ENCODE data around the gene RAVER2. TPM values are rescaled to one million over a fixed set of nuclear protein-coding genes. Genes with fewer than 3 reads are reported as not detected.
"Not testable (repeated sequence)": the region's sequence is repeated elsewhere in the genome, so short reads cannot be mapped to it uniquely, and the experiment has no call there.

The RAVER2 gene, protein sequence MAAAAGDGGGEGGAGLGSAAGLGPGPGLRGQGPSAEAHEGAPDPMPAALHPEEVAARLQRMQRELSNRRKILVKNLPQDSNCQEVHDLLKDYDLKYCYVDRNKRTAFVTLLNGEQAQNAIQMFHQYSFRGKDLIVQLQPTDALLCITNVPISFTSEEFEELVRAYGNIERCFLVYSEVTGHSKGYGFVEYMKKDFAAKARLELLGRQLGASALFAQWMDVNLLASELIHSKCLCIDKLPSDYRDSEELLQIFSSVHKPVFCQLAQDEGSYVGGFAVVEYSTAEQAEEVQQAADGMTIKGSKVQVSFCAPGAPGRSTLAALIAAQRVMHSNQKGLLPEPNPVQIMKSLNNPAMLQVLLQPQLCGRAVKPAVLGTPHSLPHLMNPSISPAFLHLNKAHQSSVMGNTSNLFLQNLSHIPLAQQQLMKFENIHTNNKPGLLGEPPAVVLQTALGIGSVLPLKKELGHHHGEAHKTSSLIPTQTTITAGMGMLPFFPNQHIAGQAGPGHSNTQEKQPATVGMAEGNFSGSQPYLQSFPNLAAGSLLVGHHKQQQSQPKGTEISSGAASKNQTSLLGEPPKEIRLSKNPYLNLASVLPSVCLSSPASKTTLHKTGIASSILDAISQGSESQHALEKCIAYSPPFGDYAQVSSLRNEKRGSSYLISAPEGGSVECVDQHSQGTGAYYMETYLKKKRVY
- total RNA-seq (2012; rRNA removed) = 2.2 and 3.0 TPM in 2 replicates

DNA sequence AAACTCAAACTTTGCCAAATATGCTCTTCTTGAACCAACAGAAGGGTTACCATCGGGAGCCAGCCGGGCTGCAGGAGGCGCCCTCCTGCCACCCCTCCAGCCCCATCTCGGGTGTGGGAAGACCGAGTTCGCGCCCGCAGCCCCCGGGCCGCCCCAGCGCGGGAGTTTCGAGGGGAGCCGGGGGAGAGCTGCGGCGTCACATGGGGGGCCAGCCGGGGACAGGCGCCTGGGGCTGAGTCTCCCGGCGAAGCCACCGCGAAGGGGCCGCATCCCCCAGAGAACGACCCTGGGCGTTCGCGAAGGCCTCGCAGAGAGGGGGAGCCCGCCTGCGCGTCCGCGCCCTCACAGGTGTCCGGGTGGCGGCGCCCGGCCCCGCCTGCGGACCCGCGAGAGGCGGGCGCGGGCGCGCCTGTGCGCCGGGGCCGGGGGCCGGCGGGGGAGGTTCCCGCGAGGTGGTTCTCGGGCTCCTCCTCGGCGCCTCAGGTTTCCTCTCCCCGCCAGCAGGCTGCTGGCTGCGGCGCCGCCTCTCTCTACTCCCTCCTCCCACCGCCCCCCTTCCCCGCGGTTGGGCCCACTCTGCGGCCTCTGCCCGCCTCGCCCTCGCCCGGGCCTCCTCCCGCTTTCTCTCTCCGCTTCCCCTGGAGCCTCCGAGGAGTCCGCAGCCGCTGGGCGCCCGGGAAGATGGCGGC is at the start of gene RAVER2:
Gene RAVER2, plus strand, starts transcription at position 584 of the 689 bp plus-strand sequence. Its CDS starts 98 bp downstream, at position 682.
- Histone ChIP-seq H3K9ac (ENCODE audit: low read depth, low read length) (peak within 1 kb of the TSS; percentile 74), H3K4me3 (ENCODE audit: low read length) (peak within 1 kb of the TSS; percentile 85), H3K4me2 (ENCODE audit: low read length) (peak within 1 kb of the TSS; percentile 94), H3K27me3 (ENCODE audit: control insufficient read depth, insufficient read depth, low read length) (no peaks in the 10 kb centered on the region), H3K36me3 (ENCODE audit: insufficient read depth, low read length) (no peaks in the 10 kb centered on the region), H3K9me3 (replicated peaks; ENCODE audit: low read length) (no peaks in the 10 kb centered on the region), H3K4me1 (ENCODE audit: control insufficient read depth, insufficient read depth, low read length) (peaks cover 6% of the 10 kb centered on the region)

DNA sequence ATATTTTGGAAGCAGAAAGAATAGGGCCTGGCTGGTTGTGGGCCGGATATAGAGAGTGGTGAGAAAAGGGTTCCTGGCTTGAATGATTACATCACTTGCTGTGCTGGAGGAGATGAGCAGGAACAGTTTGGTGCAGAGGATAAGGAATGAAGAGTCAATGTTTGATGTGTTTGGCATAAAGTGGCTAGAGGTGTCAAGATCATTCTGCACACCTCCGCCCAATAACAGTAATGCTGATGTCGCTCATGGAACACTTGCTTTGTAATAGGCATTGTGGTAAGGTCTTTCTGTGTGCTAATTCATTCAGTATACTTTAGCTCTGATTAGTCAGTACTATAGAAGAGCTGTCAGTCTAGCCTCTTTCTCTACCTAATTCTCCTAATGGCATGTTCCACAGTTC is 48.0 kb upstream of the RAVER2 start:
- no peak overlapping the region for H3K9ac ChIP-seq (ENCODE audit: low read depth, low read length)
- H3K4me2 ChIP-seq (ENCODE audit: low read length) = no peak overlapping the region

DNA sequence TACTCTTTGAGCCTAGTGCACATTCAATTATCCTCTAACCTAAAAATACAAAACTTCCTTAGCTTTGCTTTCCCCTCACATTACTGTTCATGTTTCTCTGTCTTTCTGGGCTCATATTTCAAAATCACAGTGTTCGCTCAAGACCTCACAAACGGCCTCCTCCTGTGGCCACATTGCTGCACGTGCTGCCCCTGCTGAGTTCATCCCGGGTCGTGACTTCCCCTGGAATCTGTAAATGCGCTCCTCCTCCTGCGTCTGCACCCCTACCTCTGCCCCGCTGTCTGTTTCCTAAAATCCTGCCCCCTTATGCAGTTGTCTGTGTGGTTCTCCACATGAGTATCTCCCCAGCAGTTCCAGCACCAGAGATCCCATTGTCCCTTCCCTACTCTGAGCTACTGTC is 45.5 kb upstream of the RAVER2 start:
- Histone ChIP-seq H3K4me3 (ENCODE audit: low read length) (no peak overlapping the region), H3K4me1 (ENCODE audit: control insufficient read depth, insufficient read depth, low read length) (no peaks in the 10 kb centered on the region), H3K9ac (ENCODE audit: low read depth, low read length) (no peak overlapping the region), H3K36me3 (ENCODE audit: insufficient read depth, low read length) (no peaks in the 10 kb centered on the region), H3K4me2 (ENCODE audit: low read length) (no peak overlapping the region), H3K27me3 (ENCODE audit: control insufficient read depth, insufficient read depth, low read length) (no peaks in the 10 kb centered on the region), H3K9me3 (replicated peaks; ENCODE audit: low read length) (no peaks in the 10 kb centered on the region)

More for the DNA sequence above, 48.0 kb upstream of the RAVER2 start:
- H3K9me3 ChIP-seq (replicated peaks; ENCODE audit: low read length) = no peaks in the 10 kb centered on the region
- H3K4me3 ChIP-seq (ENCODE audit: low read length) = no peak overlapping the region
- no peaks in the 10 kb centered on the region for H3K27me3 ChIP-seq (ENCODE audit: control insufficient read depth, insufficient read depth, low read length)
- H3K4me1 ChIP-seq (ENCODE audit: control insufficient read depth, insufficient read depth, low read length) = peaks cover under 1% of the 10 kb centered on the region
- H3K36me3 ChIP-seq (ENCODE audit: insufficient read depth, low read length) = no peaks in the 10 kb centered on the region

DNA sequence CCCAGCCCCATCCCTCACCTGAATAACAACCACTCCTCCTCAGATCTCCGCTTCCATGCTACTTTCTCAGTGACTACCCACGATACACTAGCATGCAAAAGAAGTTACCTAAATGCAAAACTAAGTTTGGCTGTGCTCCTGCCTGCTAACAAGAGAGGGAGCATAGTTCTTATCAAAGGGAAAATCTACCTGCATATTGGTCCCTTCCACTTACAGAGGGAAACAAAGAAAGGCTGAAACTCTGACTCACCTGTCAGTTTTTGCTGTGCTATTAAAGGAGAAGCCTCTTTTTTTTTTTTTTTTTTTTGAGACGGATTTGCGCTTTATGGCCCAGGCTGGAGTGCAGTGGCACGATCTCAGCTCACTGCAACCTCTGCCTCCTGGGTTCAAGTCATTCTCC is 43.8 kb upstream of the RAVER2 start:
- Histone ChIP-seq H3K9me3 (replicated peaks; ENCODE audit: low read length) (no peaks in the 10 kb centered on the region), H3K4me1 (ENCODE audit: control insufficient read depth, insufficient read depth, low read length) (no peaks in the 10 kb centered on the region)

DNA sequence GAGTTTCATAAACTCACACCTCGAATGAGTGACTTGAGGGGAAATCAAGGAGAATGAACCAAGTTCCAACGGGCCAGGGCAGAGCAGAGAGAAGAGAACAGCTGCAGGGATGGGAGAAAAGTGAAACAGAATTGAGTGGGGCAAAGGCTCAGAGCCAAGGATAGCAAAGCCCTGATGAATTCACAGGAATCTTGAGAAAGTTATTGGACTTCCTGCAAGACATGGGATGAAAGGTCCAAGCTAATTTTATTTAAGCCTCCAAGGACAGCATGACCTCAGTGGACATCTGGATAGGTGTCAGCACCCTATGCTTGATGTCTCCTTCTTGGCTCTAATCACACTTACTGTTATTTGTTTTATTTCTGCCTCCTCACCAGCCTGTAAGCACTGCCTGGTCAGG is 43.0 kb upstream of the RAVER2 start:
- Histone ChIP-seq H3K27me3 (ENCODE audit: control insufficient read depth, insufficient read depth, low read length) (no peaks in the 10 kb centered on the region), H3K9ac (ENCODE audit: low read depth, low read length) (no peak overlapping the region), H3K9me3 (replicated peaks; ENCODE audit: low read length) (no peaks in the 10 kb centered on the region), H3K4me1 (ENCODE audit: control insufficient read depth, insufficient read depth, low read length) (no peaks in the 10 kb centered on the region), H3K4me3 (ENCODE audit: low read length) (no peak overlapping the region), H3K4me2 (ENCODE audit: low read length) (no peak overlapping the region), H3K36me3 (ENCODE audit: insufficient read depth, low read length) (no peaks in the 10 kb centered on the region)

More for the DNA sequence above, 43.8 kb upstream of the RAVER2 start:
- Histone ChIP-seq H3K4me2 (ENCODE audit: low read length) (no peak overlapping the region), H3K9ac (ENCODE audit: low read depth, low read length) (no peak overlapping the region), H3K36me3 (ENCODE audit: insufficient read depth, low read length) (no peaks in the 10 kb centered on the region), H3K4me3 (ENCODE audit: low read length) (no peak overlapping the region), H3K27me3 (ENCODE audit: control insufficient read depth, insufficient read depth, low read length) (no peaks in the 10 kb centered on the region)

DNA sequence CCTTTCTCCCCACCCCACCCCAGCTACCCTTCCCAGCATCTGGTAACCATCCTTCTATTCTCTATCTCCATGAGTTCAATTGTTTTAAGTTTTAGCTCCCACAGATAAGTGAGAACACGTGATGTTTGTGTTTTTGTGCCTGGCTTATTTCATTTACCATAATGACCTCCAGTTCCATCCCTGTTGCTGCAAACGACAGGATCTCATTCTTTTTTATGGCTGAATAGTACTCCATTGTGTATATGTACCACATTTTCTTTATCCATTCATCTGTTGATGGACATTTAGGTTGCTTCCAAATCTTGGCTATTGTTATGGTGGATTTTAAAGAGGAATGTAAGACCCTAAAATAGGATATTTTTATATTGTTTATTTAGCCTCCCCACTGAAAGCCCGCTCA is 42.2 kb upstream of the RAVER2 start:
- not testable (repeated sequence) for H3K9me3 ChIP-seq (replicated peaks; ENCODE audit: low read length); H3K9ac ChIP-seq (ENCODE audit: low read depth, low read length); H3K27me3 ChIP-seq (ENCODE audit: control insufficient read depth, insufficient read depth, low read length); H3K36me3 ChIP-seq (ENCODE audit: insufficient read depth, low read length); H3K4me2 ChIP-seq (ENCODE audit: low read length); H3K4me1 ChIP-seq (ENCODE audit: control insufficient read depth, insufficient read depth, low read length); H3K4me3 ChIP-seq (ENCODE audit: low read length)

DNA sequence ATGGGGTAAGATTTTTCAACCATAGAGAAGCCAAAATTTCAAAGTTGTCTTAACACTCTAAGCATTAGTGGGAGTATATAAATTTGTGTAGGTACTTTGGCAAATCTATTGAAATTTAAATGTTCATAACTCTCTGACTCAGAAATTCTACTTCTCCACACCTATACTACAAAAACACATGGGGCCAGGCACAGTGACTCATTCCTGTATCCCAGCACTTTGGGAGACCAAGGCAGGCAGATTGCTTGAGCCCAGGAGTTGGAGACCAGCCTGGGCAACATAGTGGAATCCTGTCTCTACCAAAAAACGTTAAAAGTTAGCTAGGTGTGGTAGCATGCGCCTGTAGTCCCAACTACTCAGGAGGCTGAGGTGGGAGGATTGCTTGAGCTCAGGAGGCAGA is 41.3 kb upstream of the RAVER2 start:
- Histone ChIP-seq H3K4me1 (ENCODE audit: control insufficient read depth, insufficient read depth, low read length) (no peaks in the 10 kb centered on the region), H3K9me3 (replicated peaks; ENCODE audit: low read length) (no peaks in the 10 kb centered on the region), H3K4me3 (ENCODE audit: low read length) (no peak overlapping the region), H3K27me3 (ENCODE audit: control insufficient read depth, insufficient read depth, low read length) (no peaks in the 10 kb centered on the region), H3K4me2 (ENCODE audit: low read length) (no peak overlapping the region), H3K36me3 (ENCODE audit: insufficient read depth, low read length) (no peaks in the 10 kb centered on the region), H3K9ac (ENCODE audit: low read depth, low read length) (no peak overlapping the region)

DNA sequence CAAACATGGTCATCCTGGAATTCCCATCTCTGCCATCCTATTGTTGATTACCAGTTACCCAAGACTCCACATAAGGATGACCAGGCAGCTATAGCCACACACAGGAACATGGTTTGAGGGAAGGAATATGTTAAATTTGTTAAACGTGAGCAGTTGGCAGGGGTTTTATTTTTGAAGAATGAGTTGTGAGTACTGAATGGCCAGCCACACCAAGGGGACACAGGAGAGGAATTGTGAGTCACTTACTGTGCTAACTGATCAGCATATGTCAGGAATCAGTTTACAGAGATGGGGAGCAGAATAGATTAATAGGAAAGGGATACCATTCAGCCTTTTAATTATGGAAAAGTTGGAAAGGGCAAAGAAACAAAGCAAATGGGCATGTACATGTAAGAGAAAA is 39.3 kb upstream of the RAVER2 start:
- Histone ChIP-seq H3K27me3 (ENCODE audit: control insufficient read depth, insufficient read depth, low read length) (no peaks in the 10 kb centered on the region), H3K4me1 (ENCODE audit: control insufficient read depth, insufficient read depth, low read length) (no peaks in the 10 kb centered on the region), H3K4me3 (ENCODE audit: low read length) (no peak overlapping the region), H3K36me3 (ENCODE audit: insufficient read depth, low read length) (no peaks in the 10 kb centered on the region), H3K4me2 (ENCODE audit: low read length) (no peak overlapping the region), H3K9me3 (replicated peaks; ENCODE audit: low read length) (no peaks in the 10 kb centered on the region), H3K9ac (ENCODE audit: low read depth, low read length) (no peak overlapping the region)

DNA sequence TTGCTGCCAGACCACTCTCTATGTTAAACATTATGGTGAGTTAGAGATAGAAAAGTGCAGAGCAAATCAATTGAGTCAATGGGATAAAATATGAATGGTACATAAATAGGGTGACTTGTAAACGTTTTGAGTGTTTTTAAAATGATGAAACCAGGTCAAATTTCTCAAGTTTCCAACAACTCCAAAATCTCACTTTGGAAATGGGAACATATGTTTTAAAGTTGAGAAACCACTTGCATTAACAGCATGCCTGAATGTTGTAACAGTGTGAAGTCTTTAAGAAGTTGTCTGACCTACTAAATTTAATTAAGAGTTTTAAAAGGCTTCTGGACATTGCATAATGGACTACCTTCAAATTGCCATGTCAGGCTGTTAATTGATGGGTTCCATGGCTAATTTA is 33.6 kb upstream of the RAVER2 start:
- H3K4me2 ChIP-seq (ENCODE audit: low read length) = no peak overlapping the region

DNA sequence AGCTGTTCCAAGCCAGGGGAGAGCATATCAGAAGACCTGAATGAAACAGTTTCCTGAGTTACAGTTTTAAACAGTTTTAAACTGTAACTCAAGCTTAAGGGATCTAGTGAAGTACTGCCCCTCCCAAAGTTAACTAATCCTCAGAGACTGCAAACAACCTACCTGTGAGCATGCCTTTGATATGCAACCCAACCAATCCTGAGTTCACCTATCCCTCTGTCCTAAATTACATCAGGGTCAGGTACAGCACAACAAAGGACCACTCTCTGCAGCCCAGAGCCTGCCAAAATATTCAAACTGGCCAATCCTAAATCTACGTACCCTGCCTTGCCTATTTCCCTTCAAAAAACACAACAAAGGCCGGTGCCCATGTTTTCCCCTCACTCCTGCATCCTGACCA is 32.8 kb upstream of the RAVER2 start:
- H3K4me3 ChIP-seq (ENCODE audit: low read length) = no peak overlapping the region
- no peak overlapping the region for H3K4me2 ChIP-seq (ENCODE audit: low read length)
- H3K9ac ChIP-seq (ENCODE audit: low read depth, low read length) = no peak overlapping the region
- H3K4me1 ChIP-seq (ENCODE audit: control insufficient read depth, insufficient read depth, low read length) = no peaks in the 10 kb centered on the region
- no peaks in the 10 kb centered on the region for H3K36me3 ChIP-seq (ENCODE audit: insufficient read depth, low read length)
- H3K9me3 ChIP-seq (replicated peaks; ENCODE audit: low read length) = no peaks in the 10 kb centered on the region
- H3K27me3 ChIP-seq (ENCODE audit: control insufficient read depth, insufficient read depth, low read length) = peaks cover 15% of the 10 kb centered on the region

More for the DNA sequence above, 33.6 kb upstream of the RAVER2 start:
- Histone ChIP-seq H3K9ac (ENCODE audit: low read depth, low read length) (no peak overlapping the region), H3K27me3 (ENCODE audit: control insufficient read depth, insufficient read depth, low read length) (peaks cover 15% of the 10 kb centered on the region), H3K9me3 (replicated peaks; ENCODE audit: low read length) (no peaks in the 10 kb centered on the region), H3K36me3 (ENCODE audit: insufficient read depth, low read length) (no peaks in the 10 kb centered on the region), H3K4me1 (ENCODE audit: control insufficient read depth, insufficient read depth, low read length) (no peaks in the 10 kb centered on the region), H3K4me3 (ENCODE audit: low read length) (no peak overlapping the region)

DNA sequence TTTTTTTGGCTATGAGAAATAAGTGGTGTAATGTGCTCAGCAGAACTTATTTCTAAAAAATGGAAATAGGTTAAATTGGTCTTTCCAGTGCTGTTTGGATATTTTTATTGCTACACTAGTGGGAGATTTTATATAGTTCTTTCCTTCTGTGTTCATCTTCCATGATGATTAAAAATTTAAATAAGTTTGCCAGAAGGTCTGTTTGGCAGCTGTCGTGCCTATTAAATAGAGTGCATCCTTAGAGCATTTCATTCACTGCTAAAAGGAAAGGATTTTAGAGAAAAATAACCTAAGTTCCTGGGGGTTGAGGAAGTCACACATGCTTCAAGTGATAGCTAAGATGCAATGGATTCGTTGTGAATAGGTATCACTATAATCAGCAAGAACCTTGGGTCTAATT is 29.7 kb upstream of the RAVER2 start:
- no peaks in the 10 kb centered on the region for H3K36me3 ChIP-seq (ENCODE audit: insufficient read depth, low read length)
- no peak overlapping the region for H3K4me2 ChIP-seq (ENCODE audit: low read length)
- no peaks in the 10 kb centered on the region for H3K9me3 ChIP-seq (replicated peaks; ENCODE audit: low read length)
- H3K27me3 ChIP-seq (ENCODE audit: control insufficient read depth, insufficient read depth, low read length) = peaks cover 20% of the 10 kb centered on the region
- H3K9ac ChIP-seq (ENCODE audit: low read depth, low read length) = no peak overlapping the region
- no peak overlapping the region for H3K4me3 ChIP-seq (ENCODE audit: low read length)
- H3K4me1 ChIP-seq (ENCODE audit: control insufficient read depth, insufficient read depth, low read length) = no peaks in the 10 kb centered on the region

Measured in skeletal muscle satellite cell (primary cell).